Neuronal stem cell (in vitro differentiated cells): ENCODE data around the gene DNAAF1.

Experiments used
- DNase-seq: peaks from one replicate; pipeline ENCODE4 v3.0.0-alpha.2; 2013; ENCODE audit warnings: low spot score
- H2AFZ ChIP-seq: one replicate; pipeline ENCODE4 v1.6.1; 2013; ENCODE audit warnings: mild to moderate bottlenecking, low read length, inconsistent platforms
- H2AK5ac ChIP-seq: 2 replicates; pipeline ENCODE4 v1.6.1; 2013; ENCODE audit warnings: low read depth, mild to moderate bottlenecking, inconsistent platforms, low read length, moderate library complexity, mixed read lengths
- H2BK120ac ChIP-seq: 2 replicates; pipeline ENCODE4 v1.6.1; 2013; ENCODE audit warnings: low read depth, mild to moderate bottlenecking, inconsistent platforms, low read length, moderate library complexity, mixed read lengths
- H2BK12ac ChIP-seq: one replicate; pipeline ENCODE4 v1.6.1; 2013; ENCODE audit warnings: low read length, inconsistent platforms
- H2BK15ac ChIP-seq: 2 replicates; pipeline ENCODE4 v1.6.1; 2013; ENCODE audit warnings: mild to moderate bottlenecking, low read length, inconsistent platforms, mixed read lengths
- H2BK5ac ChIP-seq: one replicate; pipeline ENCODE4 v1.6.1; 2013; ENCODE audit warnings: inconsistent platforms, mild to moderate bottlenecking, low read length, moderate library complexity
- H3K14ac ChIP-seq: one replicate; pipeline ENCODE4 v1.6.1; 2013; ENCODE audit warnings: low read length, inconsistent platforms
- H3K18ac ChIP-seq: 2 replicates; pipeline ENCODE4 v1.6.1; 2013; ENCODE audit warnings: low read length, inconsistent platforms
- H3K23ac ChIP-seq: 2 replicates; pipeline ENCODE4 v1.6.1; 2013; ENCODE audit warnings: low read depth, mild to moderate bottlenecking, mixed read lengths, low read length, inconsistent platforms; ENCODE audit not compliant: poor library complexity
- H3K27ac ChIP-seq: replicated peaks from 3 replicates; pipeline ENCODE4 v1.5.1; 2013; ENCODE audit warnings: low read length, inconsistent platforms
- H3K27me3 ChIP-seq, 3 experiments: 2 replicates each; pipeline ENCODE4 v1.6.1; 2013; ENCODE audit warnings: low read length in 3 of 3, mild to moderate bottlenecking in 2 of 3, inconsistent platforms in 1 of 3, low read depth in 1 of 3, mixed read lengths in 1 of 3, moderate library complexity in 1 of 3; ENCODE audit not compliant: control insufficient read depth in 3 of 3, insufficient read depth in 3 of 3
- H3K36me3 ChIP-seq, 2 donors: replicated peaks in 1 of 2; 2 replicates each; pipeline ENCODE4 v1.6.1; 2013; ENCODE audit warnings: low read length in 2 of 2; ENCODE audit not compliant: control insufficient read depth in 2 of 2, insufficient read depth in 2 of 2
- H3K4ac ChIP-seq: 2 replicates; pipeline ENCODE4 v1.6.1; 2013; ENCODE audit warnings: inconsistent platforms, mild to moderate bottlenecking, low read length, moderate library complexity
- H3K4me1 ChIP-seq, 2 donors: 1 replicate in 1 of 2; 2 replicates in 1 of 2; pipeline ENCODE4 v1.6.1; 2013; ENCODE audit warnings: low read length in 2 of 2, low read depth in 1 of 2; ENCODE audit not compliant: control insufficient read depth in 2 of 2, insufficient read depth in 1 of 2
- H3K4me2 ChIP-seq: one replicate; pipeline ENCODE4 v1.6.1; 2013; ENCODE audit warnings: mild to moderate bottlenecking, low read length, inconsistent platforms; ENCODE audit not compliant: insufficient read depth, poor library complexity, severe bottlenecking
- H3K4me3 ChIP-seq, 2 donors: 2 replicates each; pipeline ENCODE4 v1.5.1; 2013; ENCODE audit warnings: low read length in 2 of 2, mild to moderate bottlenecking in 2 of 2, inconsistent platforms in 1 of 2, moderate library complexity in 1 of 2
- H3K79me1 ChIP-seq: one replicate; pipeline ENCODE4 v1.6.1; 2013; ENCODE audit warnings: low read depth, mild to moderate bottlenecking, inconsistent platforms, low read length, moderate library complexity
- H3K9ac ChIP-seq: one replicate; pipeline ENCODE4 v1.6.1; 2013; ENCODE audit warnings: mild to moderate bottlenecking, low read depth, low read length, inconsistent platforms; ENCODE audit not compliant: poor library complexity
- H3K9me3 ChIP-seq, 2 donors: replicated peaks in 1 of 2; 2 replicates each; pipeline versions ENCODE3 to v1.6.1; 2013; ENCODE audit warnings: low read length in 2 of 2, mild to moderate bottlenecking in 2 of 2, inconsistent platforms in 1 of 2, low read depth in 1 of 2, mixed read lengths in 1 of 2, moderate library complexity in 1 of 2; ENCODE audit not compliant: control insufficient read depth in 2 of 2, insufficient read depth in 1 of 2
- H4K8ac ChIP-seq: one replicate; pipeline ENCODE4 v1.6.1; 2013; ENCODE audit warnings: low read depth, mild to moderate bottlenecking, inconsistent platforms, low read length, moderate library complexity
- H4K91ac ChIP-seq: one replicate; pipeline ENCODE4 v1.6.1; 2013; ENCODE audit warnings: low read length, low read depth, mild to moderate bottlenecking, inconsistent platforms; ENCODE audit not compliant: poor library complexity
- WGBS, 2 donors: extraction: QIAGEN DNeasy Blood & Tissue Kit; methylation state at CpG; one replicate each; pipeline ENCODE4 v1.1.7; 2013; ENCODE audit warnings: missing lambda C conversion rate in 2 of 2, mixed read lengths in 1 of 2; ENCODE audit not compliant: insufficient read length in 2 of 2, insufficient replicate concordance in 1 of 2; ENCODE audit errors: extremely low coverage in 2 of 2; 5-methylcytosine and 5-hydroxymethylcytosine counted together

DNAAF1 gene

DNA sequence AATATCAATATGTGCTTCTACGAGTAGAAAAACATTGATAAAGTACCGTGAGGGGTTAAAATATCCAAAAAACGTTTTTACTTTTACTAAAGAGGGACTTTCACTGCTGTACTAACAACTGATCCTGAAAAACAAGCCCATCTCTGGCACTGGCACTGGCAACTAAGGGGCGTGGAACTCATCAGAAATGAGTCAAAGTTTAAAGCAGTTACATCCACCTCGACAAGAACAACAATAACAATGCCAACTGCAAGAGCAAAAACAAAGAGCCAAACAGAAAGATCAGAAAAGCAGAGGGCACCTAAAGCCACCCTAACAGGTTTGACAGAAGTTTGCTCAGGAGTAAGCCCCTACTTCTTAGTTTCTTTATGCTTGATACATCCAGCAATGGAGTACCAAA lies 41.4 kb upstream of the DNAAF1 start:
- no peak overlapping the region for H3K4me2 ChIP-seq
- H3K14ac ChIP-seq = no peak overlapping the region
- H4K91ac ChIP-seq = no peak overlapping the region
- H2BK5ac ChIP-seq = no peak overlapping the region
- no peak overlapping the region for H3K4ac ChIP-seq
- no peak overlapping the region for H2AK5ac ChIP-seq
- H3K27ac ChIP-seq = no peak overlapping the region
- no peaks in the 10 kb centered on the region for H3K9me3 ChIP-seq
- no peaks in the 10 kb centered on the region for H3K27me3 ChIP-seq
- no peak overlapping the region for H2BK120ac ChIP-seq
- no peak overlapping the region for H3K9ac ChIP-seq
- no peak overlapping the region for H3K23ac ChIP-seq
- H2BK12ac ChIP-seq = no peak overlapping the region
- no peak overlapping the region for H4K8ac ChIP-seq
- no peak for DNase-seq
- no peak overlapping the region for H3K18ac ChIP-seq
- no peak overlapping the region for H2AFZ ChIP-seq
- no CpG with 5 or more reads among the region's 5 CpGs for WGBS, 2 donors
- peaks cover 5 to 44% of the 10 kb centered on the region in 2 donors for H3K36me3 ChIP-seq
- no peak overlapping the region for H2BK15ac ChIP-seq
- no peak overlapping the region for H3K4me3 ChIP-seq
- peaks cover 0 to 2% of the 10 kb centered on the region in 2 donors for H3K4me1 ChIP-seq
- H3K79me1 ChIP-seq = peaks cover 14% of the 10 kb centered on the region

DNA sequence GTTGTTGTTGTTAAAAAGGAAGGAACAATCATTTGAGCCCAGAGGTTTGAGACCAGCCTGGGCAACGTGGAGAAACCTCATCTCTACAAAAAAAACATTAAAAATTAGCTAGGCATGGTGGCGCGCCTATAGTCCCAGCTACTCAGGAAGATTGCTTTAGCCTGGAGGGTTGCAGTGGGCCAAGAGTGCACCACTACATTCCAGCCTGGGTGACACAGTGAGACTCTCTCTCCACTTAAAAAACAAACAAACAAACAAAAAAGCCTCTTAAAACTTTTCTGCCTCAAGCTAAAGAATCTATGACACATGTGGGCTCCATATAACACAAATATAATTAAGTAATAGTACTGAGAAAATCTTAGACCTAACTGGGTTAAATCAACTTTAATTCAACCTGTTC lies 40.9 kb upstream of the DNAAF1 start:
- no CpG with 5 or more reads among the region's 3 CpGs for WGBS, 2 donors
- DNase-seq = no peak
- H2BK15ac ChIP-seq = no peak overlapping the region

DNA sequence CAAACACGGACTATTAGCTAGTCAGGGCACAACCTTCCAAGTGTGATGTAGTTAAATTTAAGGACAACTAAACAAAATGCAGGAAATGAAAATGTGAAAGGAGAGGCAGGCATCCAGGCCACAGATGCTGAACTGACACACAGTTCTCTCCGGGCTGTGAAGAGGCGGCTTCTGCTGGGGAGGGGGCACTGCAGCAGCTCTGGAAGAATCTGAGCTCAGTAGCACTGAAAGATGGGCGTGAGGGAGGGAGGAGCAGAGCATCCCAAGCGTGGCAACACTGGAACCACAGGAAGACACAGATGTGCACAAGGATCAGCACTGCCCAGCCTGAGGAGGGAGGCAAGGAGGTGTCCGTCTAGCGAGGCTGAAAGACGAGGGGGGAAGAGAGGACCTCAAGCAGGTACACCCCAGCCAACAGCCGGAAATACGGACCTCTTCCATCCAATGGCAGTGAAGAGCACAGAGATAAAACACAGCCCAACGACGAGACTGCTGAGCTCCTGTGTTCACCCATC lies 39.8 kb upstream of the DNAAF1 start:
- no peak overlapping the region for H3K14ac ChIP-seq
- peak overlapping the region; percentile 46 for H3K9ac ChIP-seq
- no peak overlapping the region for H3K4me2 ChIP-seq
- no peak overlapping the region for H3K23ac ChIP-seq
- no peak overlapping the region for H3K27ac ChIP-seq
- H4K91ac ChIP-seq = no peak overlapping the region
- no peak overlapping the region for H2BK5ac ChIP-seq
- peaks cover 3 to 40% of the 10 kb centered on the region in 2 donors for H3K36me3 ChIP-seq
- H3K4me3 ChIP-seq = peak overlapping the region in 1 of 2 donors; percentile 5
- H2BK15ac ChIP-seq = no peak overlapping the region
- peak overlapping the region; percentile 30 for H3K4ac ChIP-seq
- H2BK120ac ChIP-seq = no peak overlapping the region
- no peak for DNase-seq
- no peak overlapping the region for H4K8ac ChIP-seq
- H3K18ac ChIP-seq = no peak overlapping the region
- no CpG with 5 or more reads among the region's 12 CpGs for WGBS, 2 donors
- H3K9me3 ChIP-seq = no peaks in the 10 kb centered on the region
- peaks cover 15% of the 10 kb centered on the region for H3K79me1 ChIP-seq
- H3K27me3 ChIP-seq = no peaks in the 10 kb centered on the region
- H2AK5ac ChIP-seq = no peak overlapping the region
- no peak overlapping the region for H2BK12ac ChIP-seq
- no peak overlapping the region for H2AFZ ChIP-seq
- H3K4me1 ChIP-seq = peaks cover 0 to 2% of the 10 kb centered on the region in 2 donors

More for the DNA sequence above, 40.9 kb upstream of the DNAAF1 start:
- Histone ChIP-seq H2AFZ (no peak overlapping the region), H2BK5ac (no peak overlapping the region), H2BK120ac (no peak overlapping the region), H3K4me1 (peaks cover 0 to 2% of the 10 kb centered on the region in 2 donors), H3K4ac (no peak overlapping the region), H4K8ac (no peak overlapping the region), H2BK12ac (no peak overlapping the region), H3K9ac (no peak overlapping the region), H3K18ac (no peak overlapping the region), H3K79me1 (peaks cover 15% of the 10 kb centered on the region), H3K27me3 (no peaks in the 10 kb centered on the region), H3K4me2 (no peak overlapping the region), H3K9me3 (no peaks in the 10 kb centered on the region), H3K4me3 (no peak overlapping the region), H3K36me3 (peaks cover 5 to 44% of the 10 kb centered on the region in 2 donors), H2AK5ac (no peak overlapping the region), H3K27ac (no peak overlapping the region), H3K14ac (no peak overlapping the region), H4K91ac (no peak overlapping the region), H3K23ac (no peak overlapping the region)

DNA sequence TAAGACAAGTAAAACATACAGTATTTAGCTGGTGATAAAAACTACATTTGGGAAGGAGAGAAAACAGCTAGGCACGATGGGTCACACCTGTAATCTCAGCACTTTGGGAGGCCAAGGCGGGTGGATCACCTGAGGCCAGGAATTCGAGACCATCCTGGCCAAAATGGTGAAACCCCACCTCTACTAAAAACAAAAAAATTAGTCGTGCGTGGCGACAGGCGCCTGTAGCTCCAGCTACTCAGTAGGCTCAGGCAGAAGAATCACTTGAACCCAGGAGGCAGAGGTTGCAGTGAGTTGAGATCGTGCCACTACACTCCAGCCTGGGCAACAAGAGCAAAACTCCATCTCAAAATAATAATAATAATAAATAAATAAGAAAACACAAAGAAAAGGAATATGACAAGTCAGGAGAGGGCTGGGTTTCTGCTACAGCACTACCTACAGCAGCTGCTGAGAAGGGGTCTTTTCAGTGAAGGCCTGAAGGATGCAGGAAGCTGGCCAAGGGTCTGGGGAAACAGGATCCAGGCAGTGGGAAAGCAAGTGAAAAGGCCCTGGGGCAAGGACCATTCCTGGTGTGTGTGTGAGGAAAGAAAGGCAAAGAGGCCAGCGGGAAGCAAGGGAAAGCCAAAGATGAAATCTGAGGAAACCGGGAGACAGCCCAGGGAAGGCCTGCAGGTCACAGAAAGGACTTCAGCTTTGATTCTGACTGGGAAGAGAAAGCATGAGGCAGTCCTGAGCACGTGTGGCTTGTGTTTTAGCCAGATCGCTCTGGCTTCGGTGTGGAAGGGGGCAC lies 39.0 kb upstream of the DNAAF1 start:
- H3K36me3 ChIP-seq = peaks cover 3 to 43% of the 10 kb centered on the region in 2 donors
- H4K8ac ChIP-seq = no peak overlapping the region
- no peak for DNase-seq
- H2BK120ac ChIP-seq = no peak overlapping the region
- no peak overlapping the region for H3K4ac ChIP-seq
- no peak overlapping the region for H4K91ac ChIP-seq
- no peak overlapping the region for H2AFZ ChIP-seq
- no peak overlapping the region for H3K27ac ChIP-seq
- no peak overlapping the region for H2BK5ac ChIP-seq
- H3K4me1 ChIP-seq = peaks cover 0 to 2% of the 10 kb centered on the region in 2 donors
- H2BK15ac ChIP-seq = no peak overlapping the region
- peaks cover 18% of the 10 kb centered on the region for H3K79me1 ChIP-seq
- WGBS, 2 donors = no CpG with 5 or more reads among the region's 13 CpGs
- no peak overlapping the region for H2BK12ac ChIP-seq
- H3K9ac ChIP-seq = peak overlapping the region; percentile 39
- H3K23ac ChIP-seq = no peak overlapping the region
- H3K9me3 ChIP-seq = no peaks in the 10 kb centered on the region
- H3K14ac ChIP-seq = no peak overlapping the region
- no peak overlapping the region for H3K4me2 ChIP-seq
- H2AK5ac ChIP-seq = no peak overlapping the region
- H3K18ac ChIP-seq = no peak overlapping the region
- H3K27me3 ChIP-seq = no peaks in the 10 kb centered on the region
- H3K4me3 ChIP-seq = no peak overlapping the region
